Measurements from ENCODE around the gene MAMDC2.

Gene MAMDC2

DNA sequence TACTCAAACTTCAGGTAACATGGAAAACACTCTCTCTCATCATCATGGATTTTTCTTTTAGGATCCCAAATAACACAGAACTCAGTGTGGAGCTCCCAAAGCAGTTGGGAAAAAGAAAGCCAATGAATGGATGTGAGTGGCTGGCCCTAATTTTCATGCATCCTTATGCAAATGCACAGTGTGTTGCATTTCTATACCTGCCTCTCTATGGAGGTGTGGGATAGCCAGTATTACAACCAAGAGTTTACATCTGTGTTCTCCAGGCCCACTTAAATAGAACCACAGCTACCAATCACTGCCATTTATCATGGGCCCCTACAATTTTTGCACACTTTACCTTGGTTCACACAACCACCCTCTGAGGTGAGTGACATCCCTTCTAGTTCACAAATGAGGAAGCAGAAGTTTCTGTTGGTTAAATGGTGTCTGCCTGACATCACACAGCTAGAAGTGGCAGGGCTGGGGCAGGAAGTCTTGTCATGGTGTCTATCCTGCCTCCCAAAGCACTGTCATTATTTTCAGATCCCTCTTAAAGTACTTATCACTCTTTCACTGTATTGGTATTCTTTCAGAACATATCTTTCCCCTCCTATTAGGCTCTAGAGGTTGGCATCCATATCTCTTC lies 17.3 kb downstream of the MAMDC2 start:
- Histone ChIP-seq H3K4me1 (ENCODE audit: control insufficient read depth in 2 of 2, insufficient read depth in 2 of 2, low read length in 2 of 2) (no peaks in the 10 kb centered on the region), H3K9ac (ENCODE audit: low read depth in 1 of 2, low read length in 2 of 2) (no peak overlapping the region), H3K9me3 (ENCODE audit: control insufficient read depth in 2 of 2, low read length in 2 of 2) (no peaks in the 10 kb centered on the region), H3K27me3 (ENCODE audit: control insufficient read depth in 2 of 2, insufficient read depth in 2 of 2, low read length in 2 of 2) (no peaks in the 10 kb centered on the region), H3K27ac (ENCODE audit: low read depth in 2 of 2, low read length in 2 of 2) (no peak overlapping the region), H3K36me3 (ENCODE audit: control insufficient read depth in 2 of 2, insufficient read depth in 2 of 2, low read length in 2 of 2) (no peaks in the 10 kb centered on the region), H3K4me3 (ENCODE audit: low read length in 2 of 2) (no peak overlapping the region)

DNA sequence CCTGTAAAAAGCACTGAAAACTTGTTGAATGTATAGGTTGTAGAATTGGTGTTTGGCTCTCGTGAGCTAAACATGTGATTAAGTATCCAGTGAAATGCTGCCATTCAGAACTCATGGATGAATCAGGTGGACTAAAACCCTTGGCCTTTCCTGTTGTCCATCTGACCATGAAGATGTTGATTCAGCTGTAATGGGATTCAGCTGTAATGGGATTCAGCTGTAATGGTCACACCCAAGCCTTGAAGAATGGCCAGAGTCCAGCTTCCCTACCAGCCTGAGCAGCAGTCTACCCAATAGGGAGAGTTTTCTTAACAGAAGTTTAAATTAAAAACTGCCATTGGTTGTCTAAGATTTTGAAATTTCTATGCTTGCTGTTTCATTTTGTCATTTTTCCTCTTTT lies 18.1 kb downstream of the MAMDC2 start:
- no peak overlapping the region for H3K27ac ChIP-seq (ENCODE audit: low read depth in 2 of 2, low read length in 2 of 2)
- H3K4me1 ChIP-seq (ENCODE audit: control insufficient read depth in 2 of 2, insufficient read depth in 2 of 2, low read length in 2 of 2): no peaks in the 10 kb centered on the region
- no peaks in the 10 kb centered on the region for H3K9me3 ChIP-seq (ENCODE audit: control insufficient read depth in 2 of 2, low read length in 2 of 2)
- H3K27me3 ChIP-seq (ENCODE audit: control insufficient read depth in 2 of 2, insufficient read depth in 2 of 2, low read length in 2 of 2): no peaks in the 10 kb centered on the region
- H3K36me3 ChIP-seq (ENCODE audit: control insufficient read depth in 2 of 2, insufficient read depth in 2 of 2, low read length in 2 of 2): no peaks in the 10 kb centered on the region
- no peak overlapping the region for H3K9ac ChIP-seq (ENCODE audit: low read depth in 1 of 2, low read length in 2 of 2)
- H3K4me3 ChIP-seq (ENCODE audit: low read length in 2 of 2): no peak overlapping the region

DNA sequence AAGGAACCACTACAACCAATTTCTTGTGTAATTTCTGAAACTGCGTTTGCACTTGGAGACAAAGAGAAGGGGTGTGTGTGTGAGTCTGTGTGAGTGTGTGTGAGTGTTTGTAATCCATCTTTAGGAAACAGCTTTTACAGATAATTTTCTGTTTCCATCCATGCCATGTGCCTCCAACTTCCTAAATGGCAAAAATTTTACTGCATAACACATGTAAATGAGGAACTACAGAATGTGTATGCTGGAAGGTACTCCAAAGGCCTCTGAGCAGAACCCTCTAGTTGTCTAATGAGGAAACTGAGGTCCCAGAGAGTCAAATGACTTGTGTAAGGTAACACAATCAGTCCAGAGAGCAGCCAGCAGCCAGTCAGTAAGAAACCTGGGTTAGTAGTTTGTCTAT lies 20.8 kb downstream of the MAMDC2 start:
- Histone ChIP-seq H3K9me3 (ENCODE audit: control insufficient read depth in 2 of 2, low read length in 2 of 2) (no peaks in the 10 kb centered on the region), H3K27ac (ENCODE audit: low read depth in 2 of 2, low read length in 2 of 2) (no peak overlapping the region), H3K36me3 (ENCODE audit: control insufficient read depth in 2 of 2, insufficient read depth in 2 of 2, low read length in 2 of 2) (no peaks in the 10 kb centered on the region), H3K4me1 (ENCODE audit: control insufficient read depth in 2 of 2, insufficient read depth in 2 of 2, low read length in 2 of 2) (no peaks in the 10 kb centered on the region), H3K27me3 (ENCODE audit: control insufficient read depth in 2 of 2, insufficient read depth in 2 of 2, low read length in 2 of 2) (no peaks in the 10 kb centered on the region), H3K4me3 (ENCODE audit: low read length in 2 of 2) (no peak overlapping the region), H3K9ac (ENCODE audit: low read depth in 1 of 2, low read length in 2 of 2) (no peak overlapping the region)

DNA sequence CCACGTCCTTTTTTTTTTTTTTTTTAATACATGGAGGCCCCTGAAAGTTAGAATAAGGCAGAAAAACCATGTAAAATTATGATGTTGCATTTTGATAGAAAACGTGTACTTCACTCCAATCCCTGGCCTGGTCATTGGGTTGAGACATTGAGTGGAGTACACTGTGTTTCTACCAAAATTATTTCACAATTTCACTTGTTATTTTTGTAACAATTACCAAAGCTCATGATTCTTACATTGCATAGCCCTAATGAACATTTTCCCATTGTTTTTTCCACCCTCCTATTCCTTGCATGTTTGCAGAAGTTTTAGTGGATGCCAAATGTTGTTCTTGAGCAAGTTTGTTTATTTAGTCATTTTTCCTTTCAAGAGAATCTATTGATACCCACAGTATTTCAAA lies 21.9 kb downstream of the MAMDC2 start:
- no peak overlapping the region for H3K9ac ChIP-seq (ENCODE audit: low read depth in 1 of 2, low read length in 2 of 2)
- H3K27me3 ChIP-seq (ENCODE audit: control insufficient read depth in 2 of 2, insufficient read depth in 2 of 2, low read length in 2 of 2): no peaks in the 10 kb centered on the region
- no peak overlapping the region for H3K4me3 ChIP-seq (ENCODE audit: low read length in 2 of 2)
- no peaks in the 10 kb centered on the region for H3K4me1 ChIP-seq (ENCODE audit: control insufficient read depth in 2 of 2, insufficient read depth in 2 of 2, low read length in 2 of 2)
- H3K9me3 ChIP-seq (ENCODE audit: control insufficient read depth in 2 of 2, low read length in 2 of 2): no peaks in the 10 kb centered on the region
- peak overlapping the region in 1 of 2 donors; percentile 20 for H3K27ac ChIP-seq (ENCODE audit: low read depth in 2 of 2, low read length in 2 of 2)
- no peaks in the 10 kb centered on the region for H3K36me3 ChIP-seq (ENCODE audit: control insufficient read depth in 2 of 2, insufficient read depth in 2 of 2, low read length in 2 of 2)

DNA sequence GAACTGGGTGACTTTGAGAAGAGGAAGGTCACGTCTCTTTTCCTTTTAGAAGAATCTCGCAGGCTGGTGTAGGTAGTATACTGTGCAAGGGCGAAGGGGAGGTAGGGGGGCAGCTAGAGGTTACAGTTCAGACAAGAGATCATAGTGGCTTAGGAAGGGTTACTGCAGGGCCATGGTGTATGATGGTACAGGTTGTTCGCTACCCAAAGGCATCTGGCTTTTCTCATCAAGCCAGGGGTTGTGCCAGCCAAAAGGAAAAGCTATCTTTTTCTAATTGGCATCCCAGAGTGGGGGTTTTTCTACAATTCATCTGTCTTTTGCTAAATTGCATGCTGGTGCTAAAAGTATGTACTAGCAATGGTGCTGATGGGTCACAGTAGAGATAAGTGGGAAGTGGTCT lies 22.8 kb downstream of the MAMDC2 start:
- no peaks in the 10 kb centered on the region for H3K27me3 ChIP-seq (ENCODE audit: control insufficient read depth in 2 of 2, insufficient read depth in 2 of 2, low read length in 2 of 2)
- peak overlapping the region in 1 of 2 donors; percentile 20 for H3K27ac ChIP-seq (ENCODE audit: low read depth in 2 of 2, low read length in 2 of 2)
- no peak overlapping the region for H3K9ac ChIP-seq (ENCODE audit: low read depth in 1 of 2, low read length in 2 of 2)
- H3K9me3 ChIP-seq (ENCODE audit: control insufficient read depth in 2 of 2, low read length in 2 of 2): no peaks in the 10 kb centered on the region
- H3K36me3 ChIP-seq (ENCODE audit: control insufficient read depth in 2 of 2, insufficient read depth in 2 of 2, low read length in 2 of 2): no peaks in the 10 kb centered on the region
- H3K4me3 ChIP-seq (ENCODE audit: low read length in 2 of 2): no peak overlapping the region
- no peaks in the 10 kb centered on the region for H3K4me1 ChIP-seq (ENCODE audit: control insufficient read depth in 2 of 2, insufficient read depth in 2 of 2, low read length in 2 of 2)

DNA sequence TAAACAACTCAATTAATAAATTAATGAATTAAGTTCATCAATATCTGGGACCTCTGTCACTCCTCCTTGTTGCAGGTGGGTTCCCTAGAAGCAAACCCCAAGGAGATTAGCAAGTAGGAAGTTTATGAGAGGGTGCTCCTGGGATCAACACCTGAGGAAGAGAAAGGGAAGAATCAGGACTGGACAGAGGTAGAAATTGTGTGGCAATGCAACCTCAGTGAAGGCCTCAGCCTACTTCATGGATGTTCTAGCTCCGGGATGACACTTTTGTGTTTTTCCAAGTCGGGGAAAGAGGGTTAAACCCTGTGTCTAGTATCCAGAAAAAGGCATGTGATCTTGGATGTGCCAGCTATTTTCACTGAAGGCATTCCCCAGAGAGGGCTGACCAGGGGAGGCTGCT lies 23.2 kb downstream of the MAMDC2 start:
- Histone ChIP-seq H3K4me3 (ENCODE audit: low read length in 2 of 2) (no peak overlapping the region), H3K9me3 (ENCODE audit: control insufficient read depth in 2 of 2, low read length in 2 of 2) (no peaks in the 10 kb centered on the region), H3K9ac (ENCODE audit: low read depth in 1 of 2, low read length in 2 of 2) (no peak overlapping the region), H3K27ac (ENCODE audit: low read depth in 2 of 2, low read length in 2 of 2) (no peak overlapping the region), H3K36me3 (ENCODE audit: control insufficient read depth in 2 of 2, insufficient read depth in 2 of 2, low read length in 2 of 2) (no peaks in the 10 kb centered on the region), H3K27me3 (ENCODE audit: control insufficient read depth in 2 of 2, insufficient read depth in 2 of 2, low read length in 2 of 2) (no peaks in the 10 kb centered on the region), H3K4me1 (ENCODE audit: control insufficient read depth in 2 of 2, insufficient read depth in 2 of 2, low read length in 2 of 2) (no peaks in the 10 kb centered on the region)

DNA sequence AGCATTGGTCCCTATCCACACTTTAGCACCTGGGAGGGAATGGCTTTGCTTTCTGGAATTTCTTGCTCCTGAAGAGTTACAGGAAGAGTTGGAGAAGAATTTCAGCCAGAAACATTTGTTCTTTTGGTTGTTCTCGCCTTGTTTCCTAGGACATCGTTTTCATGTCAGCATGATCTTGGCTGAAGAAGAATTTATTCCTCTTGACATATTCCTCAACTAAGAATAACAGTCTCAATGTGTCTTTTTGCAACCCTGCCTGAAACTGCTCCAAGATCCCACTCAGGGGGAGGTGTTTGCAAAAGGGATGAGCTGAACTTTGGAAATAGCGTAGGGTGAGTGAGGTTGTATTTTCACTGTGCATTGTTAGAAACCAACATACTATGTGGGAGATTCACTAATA lies 26.1 kb downstream of the MAMDC2 start:
- Histone ChIP-seq H3K27ac (ENCODE audit: low read depth in 2 of 2, low read length in 2 of 2) (peak overlapping the region; percentile 19 to 46), H3K9me3 (ENCODE audit: control insufficient read depth in 2 of 2, low read length in 2 of 2) (no peaks in the 10 kb centered on the region), H3K36me3 (ENCODE audit: control insufficient read depth in 2 of 2, insufficient read depth in 2 of 2, low read length in 2 of 2) (no peaks in the 10 kb centered on the region), H3K4me1 (ENCODE audit: control insufficient read depth in 2 of 2, insufficient read depth in 2 of 2, low read length in 2 of 2) (peaks cover 0 to 3% of the 10 kb centered on the region in 2 donors), H3K9ac (ENCODE audit: low read depth in 1 of 2, low read length in 2 of 2) (no peak overlapping the region), H3K27me3 (ENCODE audit: control insufficient read depth in 2 of 2, insufficient read depth in 2 of 2, low read length in 2 of 2) (no peaks in the 10 kb centered on the region), H3K4me3 (ENCODE audit: low read length in 2 of 2) (no peak overlapping the region)

DNA sequence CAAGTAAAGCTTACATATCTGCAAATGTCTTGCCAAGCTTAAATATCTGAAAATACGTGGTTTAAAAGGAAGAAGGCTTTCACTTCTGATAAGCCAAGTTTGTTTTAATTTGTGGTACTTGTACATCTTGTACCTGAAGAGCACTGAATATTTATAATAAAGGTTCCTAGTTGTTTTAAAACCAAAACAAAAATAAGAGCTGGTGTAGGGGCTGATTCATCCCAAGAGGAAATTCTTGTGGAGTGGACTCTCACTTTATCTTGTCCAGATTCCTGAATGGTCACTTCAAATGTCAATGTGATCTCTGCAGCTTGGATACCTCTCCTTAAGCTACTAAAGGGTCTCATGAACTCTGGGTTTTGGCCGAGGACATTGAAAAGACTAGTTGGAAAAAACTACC lies 29.5 kb downstream of the MAMDC2 start:
- H3K4me1 ChIP-seq (ENCODE audit: control insufficient read depth in 2 of 2, insufficient read depth in 2 of 2, low read length in 2 of 2): peaks cover 0 to 3% of the 10 kb centered on the region in 2 donors
- H3K27ac ChIP-seq (ENCODE audit: low read depth in 2 of 2, low read length in 2 of 2): peak overlapping the region in 1 of 2 donors; percentile 56
- no peak overlapping the region for H3K9ac ChIP-seq (ENCODE audit: low read depth in 1 of 2, low read length in 2 of 2)

DNA sequence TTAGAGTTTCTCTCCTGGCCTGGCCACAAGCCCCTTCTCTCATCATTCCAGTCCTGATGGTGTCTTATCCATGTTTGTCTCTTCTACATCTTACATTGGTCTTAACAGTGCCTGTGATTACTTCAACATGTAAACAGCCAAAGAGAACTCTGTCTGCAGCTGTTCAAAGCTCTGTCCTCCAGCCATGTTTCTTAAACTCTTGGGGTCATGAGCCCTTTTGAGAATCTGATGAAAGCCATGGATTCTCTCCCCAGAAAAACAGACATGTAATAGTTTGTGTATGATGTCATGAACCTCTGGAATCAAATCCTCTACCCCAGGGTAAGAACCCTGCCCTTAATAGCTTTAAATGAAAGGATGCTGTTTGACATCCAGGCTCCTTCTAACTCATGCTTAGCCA lies 30.1 kb downstream of the MAMDC2 start:
- Histone ChIP-seq H3K27ac (ENCODE audit: low read depth in 2 of 2, low read length in 2 of 2) (peak overlapping the region; percentile 34 to 56), H3K4me3 (ENCODE audit: low read length in 2 of 2) (no peak overlapping the region), H3K9ac (ENCODE audit: low read depth in 1 of 2, low read length in 2 of 2) (no peak overlapping the region), H3K9me3 (ENCODE audit: control insufficient read depth in 2 of 2, low read length in 2 of 2) (no peaks in the 10 kb centered on the region), H3K36me3 (ENCODE audit: control insufficient read depth in 2 of 2, insufficient read depth in 2 of 2, low read length in 2 of 2) (no peaks in the 10 kb centered on the region), H3K4me1 (ENCODE audit: control insufficient read depth in 2 of 2, insufficient read depth in 2 of 2, low read length in 2 of 2) (peaks cover 0 to 3% of the 10 kb centered on the region in 2 donors), H3K27me3 (ENCODE audit: control insufficient read depth in 2 of 2, insufficient read depth in 2 of 2, low read length in 2 of 2) (no peaks in the 10 kb centered on the region)

More for the DNA sequence above, 29.5 kb downstream of the MAMDC2 start:
- H3K27me3 ChIP-seq (ENCODE audit: control insufficient read depth in 2 of 2, insufficient read depth in 2 of 2, low read length in 2 of 2): no peaks in the 10 kb centered on the region
- H3K36me3 ChIP-seq (ENCODE audit: control insufficient read depth in 2 of 2, insufficient read depth in 2 of 2, low read length in 2 of 2): no peaks in the 10 kb centered on the region
- no peaks in the 10 kb centered on the region for H3K9me3 ChIP-seq (ENCODE audit: control insufficient read depth in 2 of 2, low read length in 2 of 2)
- H3K4me3 ChIP-seq (ENCODE audit: low read length in 2 of 2): no peak overlapping the region

DNA sequence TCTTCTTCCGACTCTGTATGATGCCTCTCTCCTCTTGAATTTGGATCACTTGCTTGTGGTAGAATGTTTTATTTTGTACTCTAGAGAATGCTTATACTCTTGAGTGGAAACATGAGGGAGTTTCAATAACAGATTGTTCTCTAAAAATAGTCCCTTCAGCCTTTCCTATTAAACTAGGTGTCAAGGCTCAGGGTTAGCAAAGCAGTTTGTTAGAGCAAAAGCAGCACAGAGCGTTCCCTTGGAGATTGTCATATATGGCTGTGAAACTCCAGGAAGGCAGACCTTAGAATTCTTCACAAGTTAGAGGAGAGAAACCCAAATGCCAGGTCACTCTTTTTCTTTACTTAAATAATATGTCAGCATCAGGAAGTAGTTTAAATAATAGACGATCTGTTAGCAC lies 33.0 kb downstream of the MAMDC2 start:
- H3K9me3 ChIP-seq (ENCODE audit: control insufficient read depth in 2 of 2, low read length in 2 of 2): no peaks in the 10 kb centered on the region
- peaks cover 0 to 13% of the 10 kb centered on the region in 2 donors for H3K4me1 ChIP-seq (ENCODE audit: control insufficient read depth in 2 of 2, insufficient read depth in 2 of 2, low read length in 2 of 2)
- H3K27me3 ChIP-seq (ENCODE audit: control insufficient read depth in 2 of 2, insufficient read depth in 2 of 2, low read length in 2 of 2): no peaks in the 10 kb centered on the region
- no peak overlapping the region for H3K4me3 ChIP-seq (ENCODE audit: low read length in 2 of 2)
- no peak overlapping the region for H3K9ac ChIP-seq (ENCODE audit: low read depth in 1 of 2, low read length in 2 of 2)
- H3K36me3 ChIP-seq (ENCODE audit: control insufficient read depth in 2 of 2, insufficient read depth in 2 of 2, low read length in 2 of 2): no peaks in the 10 kb centered on the region
- H3K27ac ChIP-seq (ENCODE audit: low read depth in 2 of 2, low read length in 2 of 2): peak overlapping the region; percentile 16 to 38

Measured in mucosa of rectum (tissue), 2 donors.